ENCODE measurements around the gene DLK1.

The DLK1 gene

DNA sequence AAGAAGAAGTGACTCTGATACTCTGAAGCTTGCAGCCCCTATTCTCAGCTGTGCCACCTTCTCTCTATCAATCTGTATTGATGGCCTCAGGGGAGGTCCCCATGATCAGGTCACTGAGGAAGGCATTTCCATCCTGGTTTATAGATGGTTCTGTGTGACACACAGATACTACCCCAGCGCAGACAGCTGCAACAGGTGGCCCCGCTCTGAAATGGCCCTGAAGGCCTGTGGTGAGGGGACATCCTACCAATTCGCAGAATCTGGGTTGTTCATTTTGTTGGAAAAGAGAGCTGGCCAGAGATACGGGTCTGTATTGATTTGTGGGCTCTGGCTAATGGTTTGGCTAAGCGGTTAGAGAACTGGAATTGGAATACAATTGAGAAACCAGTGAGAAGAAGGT lies 21.7 kb downstream of the DLK1 start:
- Mint-ChIP-seq H3K4me3 (no peak overlapping the region), H3K36me3 (no peaks in the 10 kb centered on the region), H3K27me3 (peaks cover 5% of the 10 kb centered on the region), H3K27ac (no peak overlapping the region), H3K9me3 (no peaks in the 10 kb centered on the region), H3K4me1 (no peaks in the 10 kb centered on the region)

DNA sequence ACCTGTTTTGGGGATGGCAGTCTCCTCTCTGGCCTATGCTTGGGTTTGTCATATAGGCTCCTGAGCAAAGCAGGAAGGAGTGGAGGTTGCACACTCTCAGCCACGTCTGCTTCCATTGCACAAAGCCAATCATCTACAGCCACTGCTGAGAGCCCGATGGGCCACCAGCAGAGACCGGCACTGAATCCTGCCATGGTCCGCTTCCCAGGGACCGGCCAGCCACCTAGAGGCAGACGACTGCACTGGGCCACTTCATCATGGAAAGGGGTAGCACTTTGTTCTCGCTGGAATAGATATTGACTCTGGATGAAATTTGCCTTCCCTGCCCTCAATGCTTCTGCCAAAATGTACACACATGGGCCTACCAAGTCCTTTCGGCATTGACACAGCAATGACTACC lies 22.3 kb downstream of the DLK1 start:
- peaks cover 7% of the 10 kb centered on the region for H3K27me3 Mint-ChIP-seq
- no peak overlapping the region for H3K27ac Mint-ChIP-seq
- H3K9me3 Mint-ChIP-seq: no peaks in the 10 kb centered on the region
- no peak overlapping the region for H3K4me3 Mint-ChIP-seq
- H3K36me3 Mint-ChIP-seq: no peaks in the 10 kb centered on the region
- H3K4me1 Mint-ChIP-seq: no peaks in the 10 kb centered on the region

DNA sequence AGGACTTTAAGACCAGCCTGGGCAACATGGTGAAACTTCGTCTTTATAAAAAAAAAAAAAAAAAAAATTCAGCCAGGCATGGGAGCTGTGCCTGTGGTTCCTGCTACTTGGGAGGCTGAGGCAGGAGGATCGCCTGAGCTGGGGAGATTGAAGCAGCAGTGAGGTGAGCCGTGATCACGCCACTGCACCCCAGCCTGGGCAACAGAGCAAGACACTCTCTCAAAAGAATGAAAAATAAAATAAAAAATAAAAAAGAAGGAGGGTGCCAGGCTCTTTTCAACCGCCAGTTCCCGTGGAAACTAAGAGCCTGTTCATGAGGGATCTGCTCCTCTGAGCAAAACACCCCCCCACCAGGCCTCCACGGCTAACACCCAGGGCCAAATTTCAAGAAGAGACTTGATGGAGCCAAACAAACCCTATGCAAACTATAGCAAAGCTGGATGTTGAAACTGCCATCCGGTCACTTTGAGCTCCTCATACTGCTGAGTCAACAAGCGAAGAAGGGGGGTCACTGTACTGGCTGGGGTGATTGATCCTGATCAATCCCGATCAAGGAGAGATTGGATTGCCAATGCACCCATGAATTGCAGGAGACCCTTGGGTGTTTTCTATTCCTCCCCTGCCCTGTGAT lies 23.4 kb downstream of the DLK1 start:
- H3K4me1 Mint-ChIP-seq: no peaks in the 10 kb centered on the region
- no peak overlapping the region for H3K27ac Mint-ChIP-seq
- no peaks in the 10 kb centered on the region for H3K36me3 Mint-ChIP-seq
- no peak overlapping the region for H3K4me3 Mint-ChIP-seq
- peaks cover 7% of the 10 kb centered on the region for H3K27me3 Mint-ChIP-seq
- no peaks in the 10 kb centered on the region for H3K9me3 Mint-ChIP-seq

DNA sequence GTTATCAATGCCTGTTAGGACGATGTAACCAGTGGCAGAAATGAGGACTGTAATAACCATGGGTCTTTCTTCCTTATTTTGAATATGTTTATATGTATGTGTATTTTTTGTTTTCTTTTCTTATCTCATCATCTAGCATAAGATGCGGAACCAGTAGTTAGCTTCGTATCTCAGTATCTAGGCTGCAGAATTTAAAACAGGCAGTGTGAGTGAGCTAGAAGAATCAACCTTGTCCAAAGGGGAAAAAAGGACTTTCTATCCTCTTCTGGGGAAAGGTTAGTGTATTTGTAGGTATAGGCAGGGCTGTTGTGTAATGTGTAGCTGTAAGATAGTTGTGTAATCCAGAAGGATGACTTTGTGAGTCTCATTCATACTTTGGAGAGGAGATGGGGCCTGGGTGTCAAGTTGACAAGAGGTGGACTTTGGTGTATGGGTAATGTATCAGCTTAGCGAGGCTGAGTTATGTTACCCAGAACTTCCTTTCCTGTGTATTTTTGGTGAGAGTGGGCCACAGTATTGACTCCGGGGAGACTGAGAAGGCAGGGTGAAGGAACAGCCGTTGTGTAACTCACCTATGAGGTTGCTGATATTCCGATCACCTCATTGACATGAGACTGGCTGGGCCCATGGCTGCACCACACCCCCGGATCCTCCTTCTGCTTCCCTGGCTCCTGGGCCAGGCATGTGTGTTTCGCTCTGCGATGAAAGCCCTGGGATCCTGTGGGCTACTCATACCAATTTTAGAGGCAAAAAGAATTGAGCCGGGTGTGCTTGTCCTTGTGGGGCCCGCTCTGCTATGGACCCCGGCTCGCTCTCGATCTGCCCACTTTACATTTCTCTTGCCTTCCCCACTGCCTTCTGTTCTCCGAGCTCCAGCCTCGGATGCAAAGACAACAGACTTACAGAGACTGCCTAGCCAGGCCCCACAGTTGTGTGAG lies 24.3 kb downstream of the DLK1 start:
- Mint-ChIP-seq H3K27ac (no peak overlapping the region), H3K4me3 (no peak overlapping the region), H3K27me3 (peaks cover 7% of the 10 kb centered on the region), H3K4me1 (no peaks in the 10 kb centered on the region), H3K9me3 (no peaks in the 10 kb centered on the region), H3K36me3 (no peaks in the 10 kb centered on the region)

DNA sequence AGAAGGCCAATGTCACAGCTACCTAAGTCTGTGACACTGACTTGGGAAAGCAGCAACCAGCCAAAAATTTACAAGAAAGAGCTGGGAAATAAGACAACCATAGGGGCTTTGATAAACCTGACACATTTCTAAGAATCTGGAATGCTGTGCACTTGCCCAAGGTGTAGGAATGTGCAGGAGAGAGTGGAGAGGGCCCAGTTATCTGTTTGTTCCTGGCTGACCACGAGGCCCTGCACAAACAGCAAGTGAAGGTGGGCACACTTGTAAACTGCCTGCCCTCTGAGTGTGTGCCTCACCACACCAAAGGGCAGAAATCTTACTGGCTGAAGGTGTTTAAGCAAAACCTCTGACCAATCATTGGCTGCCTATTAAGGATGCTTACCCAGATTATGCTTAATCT lies 27.3 kb downstream of the DLK1 start:
- no peak overlapping the region for H3K4me3 Mint-ChIP-seq
- H3K27me3 Mint-ChIP-seq: peaks cover 10% of the 10 kb centered on the region
- no peaks in the 10 kb centered on the region for H3K4me1 Mint-ChIP-seq
- no peak overlapping the region for H3K27ac Mint-ChIP-seq
- no peaks in the 10 kb centered on the region for H3K36me3 Mint-ChIP-seq
- no peaks in the 10 kb centered on the region for H3K9me3 Mint-ChIP-seq

DNA sequence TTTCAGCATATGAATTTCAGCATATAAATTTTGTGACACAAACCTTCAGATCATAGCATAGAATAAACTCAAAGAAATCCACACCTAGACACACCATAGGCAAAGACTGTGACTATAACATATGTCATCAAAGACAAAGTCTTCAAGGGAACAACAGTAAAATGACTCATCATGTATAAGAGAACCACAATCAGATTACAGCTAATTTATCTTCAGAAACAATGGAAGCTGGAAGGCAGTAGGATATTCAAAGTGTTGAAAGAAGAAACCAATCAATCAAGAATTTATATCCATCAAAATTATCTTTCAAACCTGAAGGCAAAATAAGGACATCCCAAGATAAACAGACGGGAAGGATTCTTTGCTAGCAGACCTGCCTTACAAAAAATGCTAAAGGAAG lies 29.0 kb downstream of the DLK1 start:
- H3K9me3 Mint-ChIP-seq: no peaks in the 10 kb centered on the region
- no peaks in the 10 kb centered on the region for H3K36me3 Mint-ChIP-seq
- peaks cover 10% of the 10 kb centered on the region for H3K27me3 Mint-ChIP-seq
- H3K4me3 Mint-ChIP-seq: no peak overlapping the region
- H3K4me1 Mint-ChIP-seq: no peaks in the 10 kb centered on the region
- H3K27ac Mint-ChIP-seq: no peak overlapping the region

DNA sequence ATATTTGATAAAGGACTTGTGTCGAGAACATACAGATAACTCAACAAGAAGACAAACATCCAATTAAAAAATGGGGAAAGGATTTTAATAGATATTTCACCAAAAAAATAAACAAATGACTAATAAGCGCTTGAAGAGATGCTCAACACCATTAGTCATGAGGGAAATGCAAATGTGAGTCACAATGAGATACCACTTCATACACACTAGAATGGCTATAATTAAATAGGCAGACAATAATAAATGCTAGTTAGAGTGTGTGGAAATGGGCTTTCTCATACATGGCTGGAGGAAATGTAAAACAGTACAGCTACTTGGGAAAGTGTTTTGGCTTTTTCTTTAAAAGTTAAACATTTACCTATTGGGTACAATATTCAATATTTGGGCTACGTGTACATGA lies 34.8 kb downstream of the DLK1 start:
- Mint-ChIP-seq H3K27ac (no peak overlapping the region), H3K4me1 (no peaks in the 10 kb centered on the region), H3K36me3 (no peaks in the 10 kb centered on the region), H3K27me3 (peaks cover 9% of the 10 kb centered on the region), H3K9me3 (no peaks in the 10 kb centered on the region), H3K4me3 (no peak overlapping the region)

DNA sequence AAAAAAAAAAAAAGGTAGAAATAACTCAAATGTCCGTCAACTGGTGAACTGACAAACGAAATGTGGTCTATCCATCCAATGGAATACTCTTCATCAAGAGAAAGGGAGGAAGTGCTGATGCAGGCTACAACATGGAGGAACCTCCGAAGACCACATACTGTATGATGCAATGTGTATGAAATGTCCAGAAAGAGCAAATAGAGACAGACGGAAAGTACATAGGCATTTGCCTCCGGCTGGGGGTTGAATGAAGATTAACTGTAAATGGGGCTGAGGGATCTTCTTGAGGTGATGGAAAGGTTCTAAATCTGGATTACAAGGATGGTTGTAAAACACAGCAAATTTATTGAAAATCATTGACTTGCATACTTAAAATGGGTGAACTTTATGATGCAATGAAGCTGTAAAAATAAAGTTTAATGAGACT lies 35.4 kb downstream of the DLK1 start:
- Mint-ChIP-seq H3K4me3 (no peak overlapping the region), H3K27me3 (peaks cover 9% of the 10 kb centered on the region), H3K9me3 (no peaks in the 10 kb centered on the region), H3K4me1 (no peaks in the 10 kb centered on the region), H3K27ac (no peak overlapping the region), H3K36me3 (no peaks in the 10 kb centered on the region)

DNA sequence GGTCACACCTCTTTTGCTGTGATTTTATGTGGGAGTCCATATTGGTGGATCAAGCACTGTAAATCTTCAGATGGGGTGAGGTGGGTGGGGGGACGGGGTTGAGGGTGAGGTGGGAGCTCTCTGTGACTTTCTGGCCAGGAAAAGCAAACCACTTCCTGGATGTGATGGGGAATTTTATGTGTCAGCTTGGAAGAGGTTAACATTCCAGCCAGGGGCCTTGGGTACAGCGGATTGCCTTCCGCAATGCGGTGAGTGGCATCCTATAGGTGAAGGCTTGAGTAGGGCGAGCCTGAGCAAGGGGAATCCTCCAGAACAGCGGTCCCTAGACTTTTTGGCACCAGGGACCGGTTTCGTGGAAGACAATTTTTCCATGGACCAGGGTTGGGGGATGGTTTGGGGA lies 36.2 kb downstream of the DLK1 start:
- Mint-ChIP-seq H3K27me3 (peaks cover 9% of the 10 kb centered on the region), H3K36me3 (no peaks in the 10 kb centered on the region), H3K9me3 (no peaks in the 10 kb centered on the region), H3K27ac (no peak overlapping the region), H3K4me3 (no peak overlapping the region), H3K4me1 (no peaks in the 10 kb centered on the region)

DNA sequence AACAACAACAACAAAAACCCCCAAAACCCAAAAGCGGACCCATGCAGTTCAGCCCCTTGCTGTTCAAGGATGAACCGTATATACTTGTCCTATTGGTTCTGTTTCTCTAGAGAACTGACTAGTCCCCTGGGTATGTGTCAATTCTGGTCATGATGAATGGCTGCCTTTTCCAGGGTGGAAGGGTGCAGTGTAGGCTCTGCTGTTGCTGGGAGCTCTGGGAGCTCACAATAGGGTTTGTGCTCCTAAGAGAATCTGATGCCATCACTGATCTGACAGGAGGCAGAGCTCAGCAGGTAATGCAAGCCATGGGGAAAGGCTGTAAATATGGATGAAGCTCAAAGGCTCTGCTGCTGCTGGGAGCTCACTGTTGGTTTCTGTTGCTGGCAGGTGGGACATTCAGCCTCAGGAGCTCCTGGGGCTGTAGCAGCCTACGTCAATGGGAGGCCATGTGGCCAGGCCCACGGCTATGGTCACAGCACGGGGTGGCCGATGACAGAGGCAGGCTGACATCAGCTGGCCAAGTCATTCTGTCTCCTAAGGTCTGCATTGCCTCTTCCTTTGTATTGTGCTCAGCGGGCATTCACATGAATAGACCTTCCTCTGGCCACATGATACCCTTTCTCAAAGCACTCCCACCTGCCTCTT lies 37.9 kb downstream of the DLK1 start:
- H3K4me3 Mint-ChIP-seq: no peak overlapping the region
- no peaks in the 10 kb centered on the region for H3K36me3 Mint-ChIP-seq
- H3K4me1 Mint-ChIP-seq: no peaks in the 10 kb centered on the region
- H3K27ac Mint-ChIP-seq: no peak overlapping the region
- no peaks in the 10 kb centered on the region for H3K9me3 Mint-ChIP-seq
- H3K27me3 Mint-ChIP-seq: peaks cover 7% of the 10 kb centered on the region

DNA sequence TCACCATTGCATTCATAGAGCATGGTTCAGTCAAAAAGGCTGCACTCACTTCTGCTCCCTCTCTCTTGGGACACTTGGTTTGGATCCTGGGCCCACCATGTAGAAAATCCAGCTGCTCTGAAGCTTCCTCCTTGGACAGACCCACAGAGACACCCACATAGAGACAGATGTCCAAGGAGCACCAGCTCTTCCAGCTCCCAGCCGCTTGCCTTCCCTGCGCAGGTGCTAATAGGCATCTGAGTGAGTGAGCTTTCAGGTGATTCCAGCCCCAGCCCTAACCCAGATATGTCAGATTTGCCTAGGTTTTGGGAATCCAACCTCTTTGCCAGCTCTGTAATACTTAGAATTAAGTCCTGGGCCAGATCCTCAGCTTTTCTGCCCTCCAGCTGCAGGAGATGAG lies 38.6 kb downstream of the DLK1 start:
- no peak overlapping the region for H3K4me3 Mint-ChIP-seq

DNA sequence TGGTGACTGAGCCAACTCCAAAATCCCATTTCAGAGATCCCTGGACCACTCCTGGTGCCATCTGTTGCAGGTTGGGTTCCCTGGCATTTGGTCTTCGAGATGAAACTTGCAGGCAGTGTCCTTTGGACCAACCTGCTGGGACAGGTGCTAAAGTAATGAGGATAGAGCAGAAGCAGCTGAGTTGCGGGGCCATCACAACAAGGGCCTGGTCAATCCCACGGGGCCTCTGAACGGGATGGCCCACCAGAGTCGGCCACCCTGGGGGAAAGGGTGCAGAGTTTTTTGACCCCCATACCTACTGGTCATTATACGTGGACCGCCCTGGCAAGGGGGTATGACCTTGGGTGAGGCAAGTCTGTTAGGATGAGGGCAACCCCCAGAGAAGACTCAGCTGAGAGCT lies 39.3 kb downstream of the DLK1 start:
- no peaks in the 10 kb centered on the region for H3K36me3 Mint-ChIP-seq
- no peak overlapping the region for H3K27ac Mint-ChIP-seq
- H3K4me3 Mint-ChIP-seq: no peak overlapping the region
- no peaks in the 10 kb centered on the region for H3K9me3 Mint-ChIP-seq
- H3K4me1 Mint-ChIP-seq: no peaks in the 10 kb centered on the region
- H3K27me3 Mint-ChIP-seq: peaks cover 7% of the 10 kb centered on the region

More for the DNA sequence above, 38.6 kb downstream of the DLK1 start:
- peaks cover 7% of the 10 kb centered on the region for H3K27me3 Mint-ChIP-seq
- no peaks in the 10 kb centered on the region for H3K9me3 Mint-ChIP-seq
- H3K36me3 Mint-ChIP-seq: no peaks in the 10 kb centered on the region
- H3K27ac Mint-ChIP-seq: no peak overlapping the region
- H3K4me1 Mint-ChIP-seq: no peaks in the 10 kb centered on the region

DNA sequence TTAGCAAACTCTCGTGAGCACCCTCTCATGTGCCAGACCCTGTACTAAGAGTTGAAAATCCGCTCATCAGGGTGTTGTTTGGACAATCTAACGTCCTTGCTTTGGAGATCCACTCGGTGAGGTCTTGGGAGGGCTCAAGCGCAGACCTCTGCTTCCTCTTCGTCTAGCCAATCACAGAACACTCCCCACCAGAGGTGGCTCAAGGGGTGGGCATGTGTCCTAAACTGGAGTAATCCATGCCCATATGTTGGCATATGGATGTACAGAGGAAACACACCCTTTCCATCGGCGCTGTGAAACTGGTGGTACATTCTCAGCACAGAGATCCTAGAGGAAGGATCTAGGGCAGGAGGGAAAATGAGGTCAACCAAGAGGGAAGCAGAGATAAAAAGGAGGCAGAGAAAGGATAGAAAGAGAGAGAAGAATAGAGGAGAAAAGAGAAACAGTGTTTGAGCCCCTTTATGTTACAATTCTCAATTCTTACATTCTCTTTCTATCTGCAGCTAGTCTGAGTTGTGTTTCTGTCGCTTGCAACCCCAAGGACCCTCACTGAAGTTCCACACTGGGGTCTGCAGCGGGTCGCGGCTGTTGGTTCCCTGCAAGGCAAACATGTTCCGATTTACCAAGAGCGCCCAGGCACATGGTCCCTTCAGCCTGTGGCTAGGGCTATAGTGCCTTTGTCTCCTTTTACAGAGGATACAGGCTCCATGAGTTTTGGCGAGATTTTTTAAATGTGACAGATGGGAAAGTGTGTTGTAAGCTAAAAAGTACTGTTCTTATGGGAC lies 40.5 kb downstream of the DLK1 start:
- H3K9me3 Mint-ChIP-seq: no peaks in the 10 kb centered on the region
- H3K4me3 Mint-ChIP-seq: no peak overlapping the region
- no peaks in the 10 kb centered on the region for H3K4me1 Mint-ChIP-seq
- no peaks in the 10 kb centered on the region for H3K36me3 Mint-ChIP-seq
- peaks cover 7% of the 10 kb centered on the region for H3K27me3 Mint-ChIP-seq
- no peak overlapping the region for H3K27ac Mint-ChIP-seq

DNA sequence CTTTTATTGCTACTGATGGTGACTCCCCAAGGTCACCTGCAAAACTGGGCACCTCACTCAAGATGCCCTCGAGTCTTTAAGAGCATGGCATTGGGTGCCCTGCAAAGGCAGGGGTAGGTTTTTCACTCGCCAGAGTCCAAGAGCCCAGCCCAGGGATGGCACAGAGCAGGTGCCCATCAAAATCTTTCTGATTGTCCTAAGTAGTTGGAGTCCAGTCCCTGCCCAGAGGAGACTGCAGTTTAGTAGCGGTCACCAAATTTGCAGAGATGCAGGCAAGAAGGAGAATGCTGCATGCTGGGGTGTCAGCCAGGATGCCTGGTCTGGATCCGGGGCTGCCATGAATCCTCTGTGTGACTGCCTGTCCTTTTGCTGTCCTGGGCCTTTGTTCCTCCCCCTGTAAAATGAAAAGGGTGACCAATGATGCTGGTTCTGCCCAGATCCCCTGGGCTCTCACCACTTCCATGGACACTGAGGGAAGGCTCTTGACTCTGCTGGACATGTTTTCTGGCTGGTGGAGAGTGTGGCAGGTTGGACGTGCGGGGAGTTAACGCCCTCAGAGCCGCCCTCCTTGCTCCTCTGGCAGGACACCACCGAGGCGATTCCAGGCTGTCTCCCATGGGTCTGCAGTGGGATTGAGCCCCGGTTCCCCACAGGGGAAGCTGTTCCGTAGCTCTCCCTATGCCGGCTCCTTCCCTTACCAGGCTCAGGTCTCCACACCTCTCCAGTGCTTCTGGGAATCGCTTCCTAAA lies 41.3 kb downstream of the DLK1 start:
- Mint-ChIP-seq H3K27me3 (peaks cover 7% of the 10 kb centered on the region), H3K4me1 (no peaks in the 10 kb centered on the region), H3K9me3 (no peaks in the 10 kb centered on the region), H3K36me3 (no peaks in the 10 kb centered on the region), H3K4me3 (no peak overlapping the region), H3K27ac (no peak overlapping the region)
